ENCODE data around the gene ARHGAP27.

Gene ARHGAP27

DNA sequence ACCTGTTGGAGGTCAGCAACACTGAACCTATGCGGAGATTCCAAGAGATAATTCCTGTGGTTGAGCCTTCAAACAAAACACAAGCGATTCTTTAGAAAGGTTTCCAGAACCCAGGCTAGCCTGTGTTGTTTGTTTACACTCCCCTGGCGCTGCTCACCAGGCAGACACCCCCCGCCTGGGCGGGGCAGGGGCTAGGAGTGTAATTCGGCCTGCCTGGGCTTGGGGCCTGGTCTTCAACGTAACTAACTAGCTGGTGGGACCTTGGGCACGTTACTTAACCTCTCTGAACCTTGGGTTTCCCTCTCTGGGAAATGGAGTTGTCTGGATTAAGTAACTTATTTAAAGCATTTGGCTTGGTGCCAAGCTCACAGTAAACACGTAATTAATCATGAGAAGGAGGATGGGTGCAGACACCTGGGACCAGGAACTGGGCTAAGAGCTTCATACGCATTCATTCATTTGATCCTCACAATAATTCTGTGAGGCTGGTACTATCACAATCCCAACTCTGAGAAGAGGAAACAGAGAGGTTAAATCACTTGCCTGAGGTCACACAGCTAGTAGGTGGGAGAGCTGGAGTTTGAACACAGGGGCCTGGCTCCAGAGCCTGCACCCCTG lies 7.6 kb upstream of the ARHGAP27 start:
- Mint-ChIP-seq H3K4me1 (peaks cover 25% of the 10 kb centered on the region), H3K9me3 (no peaks in the 10 kb centered on the region), H3K4me3 (no peak overlapping the region), H3K36me3 (peaks cover 17% of the 10 kb centered on the region), H3K27ac (peak overlapping the region; percentile 81)
- DNase-seq (ENCODE audit: low spot score in 2 of 2) (no peak), ATAC-seq (no peak)

DNA sequence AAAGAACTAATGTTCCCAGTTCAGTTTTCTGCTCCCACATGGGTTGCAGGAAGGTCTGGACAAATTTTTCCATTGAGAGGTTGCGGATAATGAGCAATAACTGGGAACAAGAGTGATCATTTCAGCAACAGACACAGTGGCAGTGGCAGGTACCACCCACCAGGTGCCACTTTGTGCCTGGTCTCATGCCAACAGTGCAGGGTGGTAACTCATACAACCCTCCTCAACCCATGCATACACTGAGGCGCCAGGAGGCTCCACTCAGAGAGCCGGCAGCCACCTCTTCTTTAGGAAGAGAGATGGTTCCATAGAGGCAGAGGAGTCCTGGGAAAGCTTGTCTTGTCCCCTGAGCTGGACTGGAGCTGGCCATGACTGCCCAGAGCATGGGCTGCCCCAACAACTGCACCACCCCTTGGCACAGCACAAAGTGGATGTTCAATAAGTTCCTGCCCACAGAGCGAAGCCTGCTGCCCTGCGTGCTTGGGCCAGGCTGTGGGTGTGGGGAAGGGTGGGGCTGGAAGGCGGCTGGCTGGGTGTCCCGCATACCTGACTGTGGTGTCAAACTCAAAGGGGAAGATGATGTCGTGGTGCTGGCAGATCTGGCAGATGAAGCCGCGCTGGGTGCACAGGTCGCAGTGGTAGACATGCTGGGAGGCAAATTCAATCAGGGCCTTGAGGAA lies 6.4 kb upstream of the ARHGAP27 start:
- Mint-ChIP-seq H3K4me3 (no peak overlapping the region), H3K36me3 (peaks cover 21% of the 10 kb centered on the region), H3K4me1 (peaks cover 18% of the 10 kb centered on the region), H3K9me3 (no peaks in the 10 kb centered on the region), H3K27ac (no peak overlapping the region)
- ATAC-seq, result no peak
- no peak for DNase-seq (ENCODE audit: low spot score in 2 of 2)

DNA sequence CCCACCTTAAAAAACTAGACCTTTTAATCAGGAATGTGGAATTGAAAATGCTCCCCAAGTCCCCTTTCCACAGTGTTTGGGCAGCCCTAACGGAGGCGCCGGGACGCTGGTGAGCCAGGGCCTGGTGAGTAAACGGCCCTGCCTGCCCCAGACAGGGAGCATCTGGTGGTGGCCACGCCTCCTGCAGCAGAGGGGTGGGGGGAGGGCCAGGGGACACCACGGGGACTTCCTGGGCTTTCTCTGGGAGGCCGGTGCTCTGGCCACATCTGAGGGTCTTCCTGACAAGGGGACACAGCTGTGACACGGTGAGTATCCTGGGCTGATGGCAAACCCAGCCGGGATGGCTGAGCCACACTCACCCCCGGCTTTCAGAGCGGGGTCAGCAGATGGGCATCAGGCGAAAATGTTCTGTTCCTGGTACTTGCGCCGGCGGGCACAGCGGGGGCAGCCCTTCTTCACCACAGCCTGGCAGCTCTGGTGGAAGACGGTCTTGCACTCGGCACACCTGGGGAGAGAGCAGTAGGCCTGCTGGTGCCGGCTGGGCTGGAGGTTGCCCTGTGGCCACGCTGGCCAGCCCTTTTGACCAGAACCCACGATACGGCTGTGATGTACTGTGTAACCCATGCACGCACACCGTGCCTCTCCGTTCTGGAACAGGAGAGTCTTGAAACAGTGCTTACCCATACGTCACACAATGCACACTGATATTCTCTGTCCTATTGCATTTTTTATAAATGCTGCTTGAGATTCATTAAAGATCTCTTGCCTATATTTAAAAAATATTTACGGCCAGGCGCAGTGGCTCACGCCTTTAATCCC lies 5.0 kb upstream of the ARHGAP27 start:
- H3K36me3 Mint-ChIP-seq, result peaks cover 21% of the 10 kb centered on the region
- no peak overlapping the region for H3K4me3 Mint-ChIP-seq
- H3K27ac Mint-ChIP-seq, result peak overlapping the region; percentile 73
- H3K9me3 Mint-ChIP-seq, result no peaks in the 10 kb centered on the region
- peaks cover 18% of the 10 kb centered on the region for H3K4me1 Mint-ChIP-seq
- no peak for DNase-seq (ENCODE audit: low spot score in 2 of 2)
- ATAC-seq, result no peak

DNA sequence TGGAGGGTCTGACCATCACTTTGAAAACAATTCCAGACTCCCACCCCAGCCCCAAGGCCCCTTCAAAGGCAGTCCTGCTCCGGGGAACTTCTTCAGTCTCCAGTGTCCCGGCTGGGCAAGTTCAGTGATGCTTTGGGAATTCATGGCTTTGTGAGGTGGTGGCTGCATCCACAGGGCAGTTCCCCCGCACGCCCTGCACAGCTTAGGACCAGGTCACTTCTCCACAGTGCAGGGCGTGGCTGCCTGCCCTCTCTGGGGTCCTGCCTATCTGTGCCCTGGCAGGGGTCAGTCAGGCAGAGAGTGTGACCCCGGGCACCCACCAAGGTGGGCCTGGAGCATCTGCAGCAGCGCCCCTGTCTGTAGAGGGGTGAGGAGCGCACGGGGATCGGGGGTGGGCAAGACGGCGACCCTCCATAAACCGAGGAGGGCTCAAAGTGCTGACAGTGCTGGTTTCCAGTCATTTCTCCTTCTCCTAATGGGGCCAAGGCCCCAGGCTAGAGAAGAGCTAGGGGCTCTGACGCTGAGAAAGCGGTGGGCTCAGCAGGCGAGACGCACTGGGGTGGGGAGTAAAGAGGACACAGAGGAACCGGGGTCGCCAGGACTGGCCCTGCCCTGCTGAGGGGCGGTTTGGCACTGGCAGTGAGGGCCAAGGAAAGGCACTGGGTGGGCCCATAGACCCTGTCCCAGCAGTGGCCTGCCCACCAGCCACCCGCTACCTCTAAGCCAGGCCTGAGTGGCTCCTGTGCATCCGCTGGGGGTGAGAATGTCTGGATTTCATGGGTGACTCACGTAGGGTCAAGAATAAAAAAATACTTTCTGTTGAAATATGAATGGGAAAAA lies 4.2 kb upstream of the ARHGAP27 start:
- Mint-ChIP-seq H3K27ac (peak overlapping the region; percentile 73), H3K4me1 (peaks cover 18% of the 10 kb centered on the region)

DNA sequence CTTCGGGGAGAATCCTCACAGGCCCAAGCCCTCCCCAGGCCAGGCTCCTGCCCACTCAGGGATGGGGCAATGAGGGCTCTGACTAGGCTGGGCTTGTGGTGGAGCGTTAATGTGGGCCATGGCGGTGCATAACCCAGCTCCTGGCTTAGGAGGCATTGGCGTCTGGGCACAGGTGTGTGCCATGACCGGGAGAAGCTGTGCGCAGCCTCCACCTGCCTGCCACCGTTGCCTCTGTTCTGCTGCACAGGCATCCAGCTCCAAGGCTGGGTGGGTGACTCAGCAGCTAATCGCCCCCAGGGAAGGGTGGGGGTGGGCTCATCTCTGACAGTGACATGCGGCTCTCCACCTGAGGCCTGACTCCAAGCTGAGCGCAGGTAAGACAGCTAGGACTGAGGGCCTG lies 3.5 kb upstream of the ARHGAP27 start:
- DNase-seq (ENCODE audit: low spot score in 2 of 2), result no peak
- H3K27ac Mint-ChIP-seq, result peak overlapping the region; percentile 73
- H3K9me3 Mint-ChIP-seq, result no peaks in the 10 kb centered on the region
- no peak overlapping the region for H3K4me3 Mint-ChIP-seq
- peaks cover 18% of the 10 kb centered on the region for H3K4me1 Mint-ChIP-seq
- no peak for ATAC-seq
- peaks cover 21% of the 10 kb centered on the region for H3K36me3 Mint-ChIP-seq

More for the DNA sequence above, 4.2 kb upstream of the ARHGAP27 start:
- Mint-ChIP-seq H3K36me3 (peaks cover 21% of the 10 kb centered on the region), H3K4me3 (no peak overlapping the region), H3K9me3 (no peaks in the 10 kb centered on the region)
- DNase-seq (ENCODE audit: low spot score in 2 of 2) (no peak), ATAC-seq (no peak)

DNA sequence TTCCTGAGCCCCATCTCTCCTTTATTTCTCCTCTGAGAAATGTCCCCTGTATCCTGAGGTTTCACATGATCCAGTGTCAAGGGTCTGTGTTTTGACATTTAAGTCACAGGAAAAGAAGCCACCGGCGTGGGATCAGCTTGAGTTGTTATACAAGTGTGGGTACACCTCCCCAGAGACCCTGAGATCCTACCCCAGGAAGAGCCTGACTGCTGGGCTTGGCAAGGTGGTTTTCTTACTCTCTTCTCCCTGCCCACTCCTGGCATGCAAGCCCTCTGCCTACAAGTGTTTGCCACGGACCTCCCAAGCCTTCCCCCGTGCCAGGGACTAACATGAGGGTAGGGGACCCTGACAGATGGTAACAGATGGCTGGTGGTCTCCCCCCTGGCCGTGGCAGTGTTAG lies 2.8 kb upstream of the ARHGAP27 start:
- H3K4me3 Mint-ChIP-seq, result no peak overlapping the region
- DNase-seq (ENCODE audit: low spot score in 2 of 2) (no peak), ATAC-seq (no peak)
- peak overlapping the region; percentile 73 for H3K27ac Mint-ChIP-seq
- peaks cover 21% of the 10 kb centered on the region for H3K36me3 Mint-ChIP-seq
- peaks cover 18% of the 10 kb centered on the region for H3K4me1 Mint-ChIP-seq
- no peaks in the 10 kb centered on the region for H3K9me3 Mint-ChIP-seq

DNA sequence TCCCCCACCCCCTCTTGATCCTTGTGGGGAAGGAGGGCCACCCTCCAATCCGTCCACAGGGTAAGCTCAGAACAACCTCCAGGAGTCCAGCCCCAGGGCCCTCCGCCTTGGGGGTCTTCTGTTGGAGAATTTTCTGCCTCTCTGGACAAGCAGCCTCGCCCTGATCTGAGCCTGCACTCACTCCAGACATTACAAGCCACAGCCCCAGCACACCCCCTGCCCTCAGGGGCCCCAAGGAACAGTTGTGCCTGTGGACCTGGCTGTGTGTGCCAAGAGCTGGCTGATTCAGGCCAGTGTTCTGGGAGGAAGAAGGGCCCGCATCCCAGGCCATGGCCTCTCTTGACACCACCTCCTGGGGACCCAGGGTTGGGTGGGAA lies 477 bp upstream of the ARHGAP27 start:
- Mint-ChIP-seq H3K36me3 (peaks cover 21% of the 10 kb centered on the region), H3K9me3 (no peaks in the 10 kb centered on the region), H3K27ac (peak overlapping the region; percentile 17), H3K4me3 (peak overlapping the region; percentile 85), H3K4me1 (peaks cover 23% of the 10 kb centered on the region)
- ATAC-seq, result no peak
- DNase-seq (ENCODE audit: low spot score in 2 of 2), result peak in 1 of 2 donors; percentile 49

DNA sequence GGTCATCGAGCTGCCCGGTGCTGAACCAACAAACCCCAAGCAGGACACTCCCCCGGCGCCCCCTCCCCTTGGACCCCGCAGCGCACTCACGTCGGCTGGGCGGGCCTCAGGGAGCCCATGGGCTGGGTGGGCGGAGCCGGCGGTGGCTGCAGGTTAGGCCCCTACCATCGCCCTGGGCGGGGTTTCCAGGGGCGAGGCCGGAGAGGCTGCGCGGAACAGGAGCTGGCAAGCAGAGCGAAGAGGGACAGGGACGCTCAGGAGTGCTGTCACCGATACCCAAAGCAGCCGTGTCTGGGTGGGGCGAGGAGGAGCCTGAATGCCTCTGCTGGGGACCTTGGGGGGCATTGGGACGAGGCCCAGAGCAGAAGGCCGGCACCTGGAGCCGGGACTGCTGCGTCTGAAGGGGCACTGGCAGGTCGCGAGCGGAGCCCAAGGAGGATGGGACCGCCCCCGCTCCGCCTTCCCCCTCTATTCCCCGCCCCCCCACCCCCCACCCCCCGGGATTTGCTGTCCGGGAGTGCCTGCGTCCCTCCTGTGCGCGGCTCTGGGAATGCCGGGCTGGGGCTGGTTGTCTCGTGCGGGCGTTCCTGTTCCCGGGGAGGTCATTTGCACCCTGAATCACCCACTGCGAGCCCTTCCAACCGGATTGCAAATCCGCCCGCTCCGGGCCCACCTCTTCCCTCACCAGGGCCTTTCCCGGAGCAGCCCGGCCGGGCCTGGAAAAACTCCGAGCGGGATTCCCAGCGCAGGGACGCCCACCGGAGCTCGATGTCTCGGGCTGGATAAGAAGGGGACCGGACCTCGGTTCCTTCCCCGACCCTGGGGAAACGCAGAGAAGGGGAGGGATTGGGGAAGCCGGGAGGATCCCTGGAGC lies 902 bp downstream of the ARHGAP27 start:
- Mint-ChIP-seq H3K4me3 (peak overlapping the region; percentile 85), H3K36me3 (peaks cover 14% of the 10 kb centered on the region), H3K27ac (peak overlapping the region; percentile 52), H3K9me3 (no peaks in the 10 kb centered on the region), H3K4me1 (peaks cover 28% of the 10 kb centered on the region)
- peak; percentile 73 to 89 for DNase-seq (ENCODE audit: low spot score in 2 of 2)
- peak; percentile 84 for ATAC-seq

DNA sequence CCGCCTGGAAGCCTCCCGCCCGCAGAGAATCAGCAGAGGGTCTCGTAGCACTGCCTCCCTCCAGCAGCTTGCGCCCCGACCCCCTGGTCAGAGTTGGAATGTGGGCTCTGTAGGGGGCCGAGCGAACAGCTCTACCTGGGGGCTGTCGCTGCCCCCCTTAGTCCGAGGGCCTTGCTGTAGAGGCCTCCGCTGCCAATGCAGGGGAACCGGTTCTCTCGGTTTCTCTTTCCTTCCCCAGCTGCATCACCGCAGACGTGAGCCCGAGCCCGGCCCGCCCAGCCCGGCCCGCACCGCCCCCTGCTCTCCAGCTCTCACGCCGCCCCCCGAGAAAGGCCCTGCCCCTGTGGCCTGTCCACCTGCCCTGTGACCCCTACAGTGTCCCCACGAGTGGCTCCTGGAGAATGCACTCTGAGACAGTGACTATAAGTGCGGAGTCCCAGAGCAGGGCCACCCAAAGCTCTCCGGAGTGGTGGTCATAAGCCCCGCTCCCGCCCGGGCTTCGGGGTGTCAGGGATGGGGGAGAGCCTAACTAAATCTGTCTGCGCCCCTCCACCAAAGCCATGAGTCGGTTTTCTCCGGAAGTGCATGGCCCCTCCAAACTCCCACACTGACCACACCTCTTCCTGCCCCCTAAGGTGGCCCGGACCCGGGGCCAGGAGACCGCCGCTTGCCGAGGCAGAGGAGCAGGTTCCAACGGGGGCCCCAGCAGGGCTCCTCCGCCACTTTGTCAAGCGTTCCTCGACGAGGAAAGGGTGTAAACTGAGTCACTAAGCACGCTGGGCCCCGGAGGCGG lies 1.7 kb downstream of the ARHGAP27 start:
- ATAC-seq, result peak; percentile 49

DNA sequence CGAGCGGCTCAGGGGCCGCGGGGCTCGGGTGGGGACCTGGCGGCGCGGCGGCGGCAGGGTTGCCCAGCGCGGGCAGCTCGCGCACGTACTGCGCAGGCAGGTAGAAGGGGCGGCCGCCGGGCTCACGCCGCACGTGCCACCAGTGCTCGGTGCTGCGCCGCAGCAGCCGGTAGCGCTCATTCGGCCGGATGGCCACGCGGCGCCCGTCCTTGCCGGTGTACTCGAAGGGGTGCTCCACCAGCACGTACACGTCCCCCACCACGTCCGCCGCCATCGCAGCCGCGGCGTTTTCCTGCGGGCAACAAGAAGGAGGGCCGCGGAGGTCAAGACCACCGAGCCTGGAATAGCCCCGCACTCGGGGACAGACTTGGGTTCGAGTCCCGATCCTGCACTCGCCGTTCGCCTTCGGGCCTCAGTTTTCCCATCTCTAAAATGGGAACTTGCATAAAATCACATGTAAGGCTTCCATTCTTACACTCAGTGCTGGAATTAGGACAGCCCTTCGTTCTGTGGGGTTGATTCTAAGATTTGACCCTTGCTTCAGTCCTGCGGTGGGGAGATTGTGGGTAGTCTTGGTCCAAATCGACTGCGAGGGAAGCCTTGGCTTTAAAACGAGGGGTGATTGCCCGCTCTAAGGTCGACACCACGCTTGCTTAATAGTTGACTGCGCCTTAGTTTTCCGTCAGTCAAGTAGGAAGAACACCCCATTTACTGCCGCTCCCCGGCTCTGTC lies 2.5 kb downstream of the ARHGAP27 start:
- no peaks in the 10 kb centered on the region for H3K9me3 Mint-ChIP-seq
- no peak overlapping the region for H3K27ac Mint-ChIP-seq
- peaks cover 28% of the 10 kb centered on the region for H3K4me1 Mint-ChIP-seq
- peaks cover 2% of the 10 kb centered on the region for H3K36me3 Mint-ChIP-seq
- peak overlapping the region; percentile 85 for H3K4me3 Mint-ChIP-seq
- ATAC-seq (no peak), DNase-seq (ENCODE audit: low spot score in 2 of 2) (no peak)

More for the DNA sequence above, 1.7 kb downstream of the ARHGAP27 start:
- peak overlapping the region; percentile 52 for H3K27ac Mint-ChIP-seq
- DNase-seq (ENCODE audit: low spot score in 2 of 2), result peak in 1 of 2 donors; percentile 65
- peaks cover 10% of the 10 kb centered on the region for H3K36me3 Mint-ChIP-seq
- H3K9me3 Mint-ChIP-seq, result no peaks in the 10 kb centered on the region
- H3K4me3 Mint-ChIP-seq, result peak overlapping the region; percentile 85
- H3K4me1 Mint-ChIP-seq, result peaks cover 28% of the 10 kb centered on the region

DNA sequence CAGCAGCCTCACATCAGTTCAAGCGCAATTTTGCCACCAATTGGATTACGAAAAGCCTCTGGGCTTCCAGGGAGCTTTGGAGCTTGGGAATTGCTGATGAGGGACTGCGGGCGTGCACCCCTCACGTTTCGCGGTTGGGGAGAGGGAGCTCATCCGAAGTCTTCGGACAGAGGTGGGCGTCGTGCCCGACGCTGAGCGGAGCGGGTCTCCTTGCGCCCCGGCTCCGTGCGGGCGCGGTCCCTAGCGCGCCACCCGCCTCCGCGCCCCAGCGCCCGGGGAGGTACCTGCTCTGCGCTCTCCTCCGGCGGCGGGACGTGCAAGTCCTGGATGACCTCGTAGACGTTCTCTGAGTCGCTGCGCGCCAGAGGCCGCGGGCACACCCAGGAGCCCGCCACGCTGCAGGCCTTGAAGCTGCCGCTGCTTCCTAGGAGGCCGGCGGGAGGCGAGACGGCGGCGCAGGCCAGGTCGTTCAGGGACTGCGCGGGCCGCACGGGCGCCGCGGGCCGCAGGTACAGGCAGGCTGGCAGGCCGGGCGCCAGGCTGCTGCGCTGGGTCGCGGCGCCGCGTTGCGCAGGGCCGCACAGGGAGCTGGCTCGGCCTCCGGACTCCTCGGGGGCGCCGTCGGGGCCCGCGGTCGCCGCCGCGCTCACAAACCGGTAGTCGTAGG lies 3.2 kb downstream of the ARHGAP27 start:
- ATAC-seq (no peak), DNase-seq (ENCODE audit: low spot score in 2 of 2) (no peak)
- no peak overlapping the region for H3K27ac Mint-ChIP-seq
- no peaks in the 10 kb centered on the region for H3K9me3 Mint-ChIP-seq
- no peaks in the 10 kb centered on the region for H3K36me3 Mint-ChIP-seq
- H3K4me1 Mint-ChIP-seq, result peaks cover 28% of the 10 kb centered on the region
- H3K4me3 Mint-ChIP-seq, result no peak overlapping the region

DNA sequence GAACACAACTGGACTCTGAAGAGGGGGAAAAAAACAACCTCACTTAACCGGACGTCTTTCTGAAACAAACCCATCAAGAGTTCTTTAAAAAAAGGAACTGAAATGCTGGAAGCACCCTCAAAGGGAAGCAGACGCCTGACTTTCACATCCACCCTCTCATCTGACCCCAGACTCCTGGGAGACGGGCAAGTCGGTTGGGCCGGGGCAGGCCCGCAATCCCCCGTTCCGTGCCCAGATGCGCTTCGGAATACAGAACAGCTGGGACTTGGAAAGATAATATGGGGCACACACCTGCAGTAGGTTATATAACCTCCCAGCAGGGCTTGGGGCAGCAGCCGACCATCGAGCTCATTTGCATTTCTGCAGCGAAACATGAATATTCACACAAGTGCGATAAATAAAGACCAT lies 3.7 kb downstream of the ARHGAP27 start:
- peaks cover 28% of the 10 kb centered on the region for H3K4me1 Mint-ChIP-seq
- no peak overlapping the region for H3K27ac Mint-ChIP-seq
- H3K9me3 Mint-ChIP-seq, result no peaks in the 10 kb centered on the region
- DNase-seq (ENCODE audit: low spot score in 2 of 2) (no peak), ATAC-seq (no peak)
- H3K4me3 Mint-ChIP-seq, result peak overlapping the region; percentile 60
- no peaks in the 10 kb centered on the region for H3K36me3 Mint-ChIP-seq
